WTC11 (cell line): ENCODE measurements around the gene PRR30. TPM values are rescaled to one million over a fixed set of nuclear protein-coding genes. Genes with fewer than 3 reads are reported as not detected.

Experiments
- ATAC-seq: fragments of 200-7000 bp; cut with Tn5 transposase; 2 replicates; pipeline ENCODE4 v1.10.0; 2021; ENCODE audit warnings: mild to moderate bottlenecking, moderate library complexity
- CTCF ChIA-PET: fragments of 300-600 bp; sonication (Branson Sonifier 250); formaldehyde crosslinking; loops from one replicate; lab custom pipeline; 2021; ENCODE audit warnings: antibody characterized with exemption; lab: Charles Lee
- POLR2A ChIA-PET: fragments of 350-600 bp; sonication (Branson Sonifier 250); formaldehyde crosslinking; loops from one replicate; lab custom pipeline; 2021; ENCODE audit warnings: antibody characterized with exemption; lab: Charles Lee
- DNase-seq: peaks from one replicate; pipeline ENCODE4 v3.0.0; 2021; ENCODE audit warnings: low spot score
- H3K27ac Mint-ChIP-seq: 2 replicates; pipeline ENCODE4 v1.8.0; 2021; ENCODE audit warnings: mixed read lengths
- H3K27me3 Mint-ChIP-seq: 2 replicates; pipeline ENCODE4 v1.8.0; 2021; ENCODE audit warnings: low read depth, mild to moderate bottlenecking, moderate library complexity, mixed read lengths
- H3K36me3 Mint-ChIP-seq: 2 replicates; pipeline ENCODE4 v1.8.0; 2021; ENCODE audit warnings: mixed read lengths
- H3K4me1 Mint-ChIP-seq: 2 replicates; pipeline ENCODE4 v1.8.0; 2022; ENCODE audit warnings: mixed read lengths
- H3K4me3 Mint-ChIP-seq: 2 replicates; pipeline ENCODE4 v1.8.0; 2021; ENCODE audit warnings: mild to moderate bottlenecking, moderate library complexity, mixed read lengths
- H3K9me3 Mint-ChIP-seq: 2 replicates; pipeline ENCODE4 v1.8.0; 2021; ENCODE audit warnings: mixed read lengths
- ATF6 ChIP-seq: sonication (generic); formaldehyde crosslinking; IDR thresholded peaks from 2 replicates; pipeline ENCODE4 v1.8.1; 2023; ENCODE audit warnings: mild to moderate bottlenecking, missing genetic modification reagents
- IRF2 ChIP-seq: sonication (generic); formaldehyde crosslinking; IDR thresholded peaks from 2 replicates; pipeline ENCODE4 v1.8.0; 2022; ENCODE audit warnings: low read depth, missing genetic modification reagents, borderline replicate concordance
- PRDM15 ChIP-seq: sonication (generic); formaldehyde crosslinking; IDR thresholded peaks from 2 replicates; pipeline ENCODE4 v1.8.0; 2022; ENCODE audit warnings: missing genetic modification reagents
- SMAD3 ChIP-seq: sonication (generic); formaldehyde crosslinking; IDR thresholded peaks from 2 replicates; pipeline ENCODE4 v1.8.0; 2022; ENCODE audit warnings: missing genetic modification reagents, mild to moderate bottlenecking, borderline replicate concordance
- TCF7 ChIP-seq: sonication (generic); formaldehyde crosslinking; IDR thresholded peaks from 2 replicates; pipeline ENCODE4 v1.8.0; 2022; ENCODE audit warnings: mild to moderate bottlenecking, low read depth, missing genetic modification reagents, moderate library complexity
- TEAD4 ChIP-seq: sonication (generic); formaldehyde crosslinking; IDR thresholded peaks from 2 replicates; pipeline ENCODE4 v1.8.0; 2022; ENCODE audit warnings: mild to moderate bottlenecking, missing genetic modification reagents
- TP53 ChIP-seq: sonication (generic); formaldehyde crosslinking; IDR thresholded peaks from 2 replicates; pipeline ENCODE4 v1.8.1; 2023; ENCODE audit warnings: mild to moderate bottlenecking, missing genetic modification reagents
- ZNF121 ChIP-seq: sonication (generic); formaldehyde crosslinking; IDR thresholded peaks from 2 replicates; pipeline ENCODE4 v1.8.0; 2023; ENCODE audit warnings: missing genetic modification reagents
- ZNF512 ChIP-seq: sonication (generic); formaldehyde crosslinking; IDR thresholded peaks from 2 replicates; pipeline ENCODE4 v1.8.1; 2022; ENCODE audit warnings: missing genetic modification reagents, borderline replicate concordance
- total RNA-seq: library from RNA; stranded (reverse); gene quantifications from 3 replicates; pipeline ENCODE4 v1.2.3, GENCODE V29; 2021
- TF ChIP-seq, protein P1 (sequence below): sonication (generic); formaldehyde crosslinking; IDR thresholded peaks from 2 replicates; pipeline ENCODE4 v1.8.1; 2023; ENCODE audit warnings: mild to moderate bottlenecking, missing genetic modification reagents
- TF ChIP-seq, protein P2 (sequence below): fragments of 250-450 bp; sonication (Bioruptor Pico); IDR thresholded peaks from 2 replicates; pipeline ENCODE4 v1.9.0; 2021; ENCODE audit warnings: mild to moderate bottlenecking

Gene PRR30
- total RNA-seq, 1 experiment from 2014 or later, result not detected

DNA sequence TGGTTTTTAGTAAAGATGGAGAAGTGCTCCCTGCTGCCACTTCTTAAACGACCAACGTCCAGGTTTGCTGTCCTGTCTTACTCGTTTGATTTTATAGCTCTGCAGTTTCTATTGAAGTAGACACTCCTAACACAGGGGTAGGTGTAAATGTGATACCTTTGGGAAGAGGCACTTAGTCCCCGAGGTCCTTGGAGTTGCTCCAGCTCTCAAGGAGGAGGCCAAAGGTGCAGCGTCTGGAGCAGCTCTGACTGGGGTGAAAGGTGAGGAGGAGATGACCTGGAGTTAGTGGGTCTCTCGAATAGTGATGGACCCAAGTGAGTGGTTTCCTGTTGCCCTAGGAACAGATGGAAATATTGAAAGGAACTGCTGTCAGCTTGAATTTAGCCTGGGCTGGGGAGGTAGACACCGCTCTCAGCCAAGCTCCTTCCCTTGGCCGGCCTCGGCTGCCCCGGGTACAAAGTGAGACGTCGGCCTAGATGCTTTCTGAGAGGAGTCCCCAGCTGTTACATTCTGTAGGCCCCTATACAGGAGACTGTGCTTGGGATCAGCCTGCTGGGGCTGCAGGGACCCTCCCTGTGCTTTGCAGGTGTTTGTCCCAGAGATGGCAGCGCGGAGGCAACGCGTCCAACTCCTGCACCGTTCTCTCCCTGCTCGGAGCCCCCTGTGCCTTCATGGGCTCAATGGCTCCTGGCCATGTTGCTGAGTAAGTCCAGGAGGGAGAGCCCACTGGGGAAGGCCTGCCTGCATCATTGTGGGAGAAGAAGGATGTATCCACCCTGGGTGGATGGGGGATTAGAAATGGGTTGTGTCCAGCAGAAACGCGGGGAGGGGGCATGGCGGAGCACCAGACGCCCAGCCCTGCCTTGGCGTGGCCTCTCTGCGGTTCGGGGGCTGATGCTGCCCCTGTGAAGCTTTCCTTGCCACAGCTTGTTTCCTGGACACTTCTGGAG lies 47.2 kb downstream of the PRR30 start (continued):
- TF ChIP-seq TCF7 (CRISPR knock-in tag), result no peak
- TF ChIP-seq TEAD4 (CRISPR knock-in tag), result no peak
- TF ChIP-seq, protein P1, sequence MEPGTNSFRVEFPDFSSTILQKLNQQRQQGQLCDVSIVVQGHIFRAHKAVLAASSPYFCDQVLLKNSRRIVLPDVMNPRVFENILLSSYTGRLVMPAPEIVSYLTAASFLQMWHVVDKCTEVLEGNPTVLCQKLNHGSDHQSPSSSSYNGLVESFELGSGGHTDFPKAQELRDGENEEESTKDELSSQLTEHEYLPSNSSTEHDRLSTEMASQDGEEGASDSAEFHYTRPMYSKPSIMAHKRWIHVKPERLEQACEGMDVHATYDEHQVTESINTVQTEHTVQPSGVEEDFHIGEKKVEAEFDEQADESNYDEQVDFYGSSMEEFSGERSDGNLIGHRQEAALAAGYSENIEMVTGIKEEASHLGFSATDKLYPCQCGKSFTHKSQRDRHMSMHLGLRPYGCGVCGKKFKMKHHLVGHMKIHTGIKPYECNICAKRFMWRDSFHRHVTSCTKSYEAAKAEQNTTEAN, result no peak
- TF ChIP-seq SMAD3, result no peak
- TF ChIP-seq ZNF121 (CRISPR knock-in tag), result no peak

- DNase-seq (no peak), ATAC-seq (no peak)
- Mint-ChIP-seq H3K9me3 (no peaks in the 10 kb centered on the region), H3K4me3 (no peak overlapping the region), H3K4me1 (peaks cover 14% of the 10 kb centered on the region), H3K36me3 (no peaks in the 10 kb centered on the region), H3K27me3 (peaks cover 23% of the 10 kb centered on the region), H3K27ac (no peak overlapping the region)
- ChIA-PET CTCF (interaction anchor here (0.7 to 2.6 kb wide), 5 partner anchors 8 to 212 kb away, joined by 3 to 14 read pairs (median 3); no protein-coding TSS in a partner anchor), POLR2A (interaction anchor here (0.7 kb wide), 1 partner anchor 215 kb away, joined by 3 read pairs; no protein-coding TSS in a partner anchor)
- TF ChIP-seq PRDM15 (CRISPR knock-in tag) (0 out of 2 replicates have a peak, but pooled peaks have one; percentile 17), TP53 (no peak)
Measured at GRCh38 chr2:27089111-27089954, 49.9 kb downstream of the PRR30 start.

DNA sequence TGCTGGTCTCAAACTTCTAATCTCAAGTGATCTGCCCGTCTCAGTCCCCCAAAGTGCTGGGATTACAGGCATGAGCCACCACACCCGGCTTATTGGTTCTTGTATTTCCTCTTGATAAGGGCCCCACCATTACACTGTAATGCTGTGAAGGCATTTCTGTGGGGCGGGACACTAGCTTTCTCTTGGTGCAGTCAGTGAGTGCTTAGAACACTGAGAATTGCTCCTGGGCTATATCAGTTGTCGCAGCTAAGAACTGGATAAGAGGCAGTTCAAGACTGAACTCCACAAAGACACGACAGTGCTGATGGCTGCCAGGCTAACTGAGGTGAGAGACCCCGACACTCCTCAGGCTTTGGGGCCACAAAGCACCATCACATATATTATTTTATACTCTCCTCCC lies 50.6 kb downstream of the PRR30 start:
- ATAC-seq, result no peak
- Mint-ChIP-seq H3K4me1 (peaks cover 16% of the 10 kb centered on the region), H3K36me3 (no peaks in the 10 kb centered on the region), H3K9me3 (no peaks in the 10 kb centered on the region), H3K27ac (no peak overlapping the region), H3K4me3 (no peak overlapping the region)
- POLR2A ChIA-PET, result no interaction called here
- DNase-seq, result no peak
- TF ChIP-seq TCF7 (CRISPR knock-in tag), result no peak
- TF ChIP-seq, all 79 proteins: peak for 0
- peaks cover 23% of the 10 kb centered on the region for H3K27me3 Mint-ChIP-seq
- CTCF ChIA-PET, result interaction anchor here (1.0 to 4.1 kb wide), 6 partner anchors 11 to 213 kb away, joined by 3 to 18 read pairs (median 12); no protein-coding TSS in a partner anchor

- peaks cover 16% of the 10 kb centered on the region for H3K4me1 Mint-ChIP-seq
- CTCF ChIA-PET, result interaction anchor here (0.7 to 6.4 kb wide), 14 partner anchors 12 to 292 kb away, joined by 3 to 50 read pairs (median 9); partner anchors contain the start of genes AGBL5 and OST4
- TF ChIP-seq ATF6 (CRISPR knock-in tag) (no peak), IRF2 (no peak), ZNF512 (CRISPR knock-in tag) (no peak)
- TF ChIP-seq, protein P2, sequence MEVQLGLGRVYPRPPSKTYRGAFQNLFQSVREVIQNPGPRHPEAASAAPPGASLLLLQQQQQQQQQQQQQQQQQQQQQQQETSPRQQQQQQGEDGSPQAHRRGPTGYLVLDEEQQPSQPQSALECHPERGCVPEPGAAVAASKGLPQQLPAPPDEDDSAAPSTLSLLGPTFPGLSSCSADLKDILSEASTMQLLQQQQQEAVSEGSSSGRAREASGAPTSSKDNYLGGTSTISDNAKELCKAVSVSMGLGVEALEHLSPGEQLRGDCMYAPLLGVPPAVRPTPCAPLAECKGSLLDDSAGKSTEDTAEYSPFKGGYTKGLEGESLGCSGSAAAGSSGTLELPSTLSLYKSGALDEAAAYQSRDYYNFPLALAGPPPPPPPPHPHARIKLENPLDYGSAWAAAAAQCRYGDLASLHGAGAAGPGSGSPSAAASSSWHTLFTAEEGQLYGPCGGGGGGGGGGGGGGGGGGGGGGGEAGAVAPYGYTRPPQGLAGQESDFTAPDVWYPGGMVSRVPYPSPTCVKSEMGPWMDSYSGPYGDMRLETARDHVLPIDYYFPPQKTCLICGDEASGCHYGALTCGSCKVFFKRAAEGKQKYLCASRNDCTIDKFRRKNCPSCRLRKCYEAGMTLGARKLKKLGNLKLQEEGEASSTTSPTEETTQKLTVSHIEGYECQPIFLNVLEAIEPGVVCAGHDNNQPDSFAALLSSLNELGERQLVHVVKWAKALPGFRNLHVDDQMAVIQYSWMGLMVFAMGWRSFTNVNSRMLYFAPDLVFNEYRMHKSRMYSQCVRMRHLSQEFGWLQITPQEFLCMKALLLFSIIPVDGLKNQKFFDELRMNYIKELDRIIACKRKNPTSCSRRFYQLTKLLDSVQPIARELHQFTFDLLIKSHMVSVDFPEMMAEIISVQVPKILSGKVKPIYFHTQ (CRISPR knock-in tag), result no peak
Measured at GRCh38 chr2:27087823-27088410, 51.3 kb downstream of the PRR30 start.

More at GRCh38 chr2:27087823-27088410, 51.3 kb downstream of the PRR30 start:
- DNase-seq (no peak), ATAC-seq (no peak)
- Mint-ChIP-seq H3K9me3 (no peaks in the 10 kb centered on the region), H3K36me3 (no peaks in the 10 kb centered on the region), H3K27ac (no peak overlapping the region), H3K27me3 (peaks cover 23% of the 10 kb centered on the region), H3K4me3 (peak overlapping the region; percentile 84)
- POLR2A ChIA-PET, result interaction anchor here (2.1 kb wide), 1 partner anchor 37 kb away, joined by 9 read pairs; the partner anchor contains the start of gene AGBL5
